B cell (primary cell): ENCODE data around the gene MRPL33. TPM values are rescaled to one million over a fixed set of nuclear protein-coding genes. Genes with fewer than 3 reads are reported as not detected.

ENCODE experiments used
- ATAC-seq: fragments of 200-7000 bp; cut with Tn5 transposase; one replicate; pipeline ENCODE4 v1.10.0; 2021; ENCODE audit warnings: low read depth, mild to moderate bottlenecking, moderate number of reproducible peaks, moderate library complexity
- CTCF ChIA-PET: fragments of 350-600 bp; sonication (Branson Sonifier 250); formaldehyde crosslinking; loops from one replicate; lab custom pipeline; 2021; ENCODE audit warnings: antibody characterized with exemption, inconsistent platforms; lab: Charles Lee
- POLR2A ChIA-PET: fragments of 350-600 bp; sonication (Branson Sonifier 250); formaldehyde crosslinking; loops from one replicate; lab custom pipeline; 2021; ENCODE audit warnings: antibody characterized with exemption; lab: Charles Lee
- DNase-seq: peaks from one replicate; pipeline ENCODE4 v3.0.0; 2013
- H2AFZ ChIP-seq: 2 replicates; pipeline ENCODE4 v1.6.1; 2012; ENCODE audit warnings: mild to moderate bottlenecking, low read depth, low read length; ENCODE audit not compliant: insufficient read depth, poor library complexity, severe bottlenecking
- H3K27ac ChIP-seq, 2 donors: 1 replicate in 1 of 2; 2 replicates in 1 of 2; pipeline ENCODE4 v1.5.1; 2012 to 2013; ENCODE audit warnings: low read length in 2 of 2, mild to moderate bottlenecking in 2 of 2, moderate library complexity in 1 of 2
- H3K27me3 ChIP-seq, 4 experiments: fragments of 200-600 bp in 1 of 4; sonication (generic) in 1 of 4; replicated peaks in 1 of 4; 1 replicate in 2 of 4; 2 replicates in 2 of 4; pipeline versions ENCODE4 v1.6.1 to v1.7.0; 2013 to 2016; ENCODE audit warnings: low read length in 3 of 4, mild to moderate bottlenecking in 2 of 4, mixed read lengths in 1 of 4, moderate library complexity in 1 of 4; ENCODE audit not compliant: insufficient read depth in 4 of 4, control insufficient read depth in 3 of 4; ENCODE audit errors: control extremely low read depth in 1 of 4
- H3K36me3 ChIP-seq, 2 experiments: replicated peaks in 1 of 2; 1 replicate in 1 of 2; 2 replicates in 1 of 2; pipeline versions ENCODE4 v1.6.1 to v1.7.1; 2013; ENCODE audit warnings: low read length in 1 of 2; ENCODE audit not compliant: insufficient read depth in 2 of 2, control insufficient read depth in 1 of 2; ENCODE audit errors: control extremely low read depth in 1 of 2, extremely low read depth in 1 of 2
- H3K4me1 ChIP-seq, 2 donors: fragments of 200-600 bp in 1 of 2; sonication (generic) in 1 of 2; 1 replicate in 1 of 2; 2 replicates in 1 of 2; pipeline versions ENCODE4 v1.5.1 to v1.6.1; 2013 to 2017; ENCODE audit warnings: low read length in 2 of 2; ENCODE audit not compliant: control insufficient read depth in 2 of 2, insufficient read depth in 2 of 2
- H3K4me2 ChIP-seq: replicated peaks from 2 replicates; pipeline ENCODE3; 2012; ENCODE audit warnings: mild to moderate bottlenecking, low read depth, low read length; ENCODE audit not compliant: poor library complexity, severe bottlenecking
- H3K4me3 ChIP-seq, 5 experiments: fragments of 200-600 bp in 1 of 5; sonication (generic) in 1 of 5; 1 replicate in 3 of 5; 2 replicates in 2 of 5; pipeline versions ENCODE4 v1.5.1 to v1.7.0; 2011 to 2016; ENCODE audit warnings: low read length in 4 of 5, mild to moderate bottlenecking in 4 of 5, low read depth in 2 of 5, control low read depth in 1 of 5, moderate library complexity in 1 of 5; ENCODE audit not compliant: insufficient read depth in 1 of 5; ENCODE audit errors: control extremely low read depth in 1 of 5, extremely low read depth in 1 of 5
- H3K79me2 ChIP-seq: fragments of 200-600 bp; sonication (generic); one replicate; pipeline ENCODE4 v1.6.0; 2016; ENCODE audit warnings: low read length; ENCODE audit not compliant: control insufficient read depth, insufficient read depth
- H3K9ac ChIP-seq: fragments of 200-600 bp; sonication (generic); 2 replicates; pipeline ENCODE4 v1.6.1; 2017; ENCODE audit warnings: mild to moderate bottlenecking, low read length, moderate library complexity
- H3K9me3 ChIP-seq, 3 donors: one replicate each; pipeline versions ENCODE4 v1.6.1 to v1.7.1; 2013; ENCODE audit warnings: low read length in 2 of 3; ENCODE audit not compliant: control insufficient read depth in 2 of 3, insufficient read depth in 1 of 3; ENCODE audit errors: control extremely low read depth in 1 of 3
- H4K20me1 ChIP-seq: 2 replicates; pipeline ENCODE4 v1.6.0; 2012; ENCODE audit warnings: mild to moderate bottlenecking, low read length; ENCODE audit not compliant: insufficient read depth, control insufficient read depth, poor library complexity, severe bottlenecking
- H3K27ac Mint-ChIP-seq: one replicate; pipeline ENCODE4 v1.8.0; 2021; ENCODE audit warnings: mixed read lengths
- H3K27me3 Mint-ChIP-seq: one replicate; pipeline ENCODE4 v1.8.0; 2021; ENCODE audit warnings: mixed read lengths
- H3K4me1 Mint-ChIP-seq: one replicate; pipeline ENCODE4 v1.8.0; 2021; ENCODE audit warnings: mixed read lengths
- H3K4me3 Mint-ChIP-seq: one replicate; pipeline ENCODE4 v1.8.0; 2021; ENCODE audit warnings: mixed read lengths
- H3K9me3 Mint-ChIP-seq: one replicate; pipeline ENCODE4 v1.8.0; 2022; ENCODE audit warnings: mixed read lengths; ENCODE audit not compliant: insufficient read depth
- EZH2 ChIP-seq: IDR thresholded peaks from 2 replicates; pipeline ENCODE4 v1.6.1; 2012; ENCODE audit warnings: borderline replicate concordance, low read depth, mild to moderate bottlenecking, moderate library complexity, low read length; ENCODE audit not compliant: insufficient read depth, poor library complexity, severe bottlenecking
- WGBS: methylation state at CpG from one replicate; pipeline ENCODE4 v1.1.5; 2013; ENCODE audit warnings: missing lambda C conversion rate; ENCODE audit not compliant: insufficient coverage; 5-methylcytosine and 5-hydroxymethylcytosine counted together
- intact Hi-C: fragments of 100-400 bp; cut with micrococcal nuclease; formaldehyde crosslinking; loops from one replicate; pipeline ENCODE4 v1.10.0; 2022
- polyA plus RNA-seq: library from polyadenylated mRNA; depleted of rRNA; stranded (reverse); fragments of >200 nt; gene quantifications from 2 replicates; pipeline ENCODE4 v1.2.3, GENCODE V29; 2012
- total RNA-seq, 2 donors: library from RNA; stranded (reverse); fragments of 120-200 nt in 1 of 2; gene quantifications; 1 replicate in 1 of 2; 2 replicates in 1 of 2; pipeline versions ENCODE4 v1.2.3 to v1.2.4, GENCODE V29; 2013 to 2022
- TF ChIP-seq, protein P1 (sequence below): fragments of 200-600 bp; IDR thresholded peaks from one replicate; pipeline ENCODE4 v1.8.0; 2022; ENCODE audit warnings: antibody characterized with exemption, mild to moderate bottlenecking

MRPL33 gene
- total and polyA plus RNA-seq, 2 donors (not counting 1 experiment from before 2014, with no cell fraction given), result 14.4 to 26.5 TPM

- Mint-ChIP-seq H3K27me3 (no peaks in the 10 kb centered on the region), H3K9me3 (no peaks in the 10 kb centered on the region), H3K4me3 (no peak overlapping the region), H3K4me1 (no peaks in the 10 kb centered on the region), H3K27ac (no peak overlapping the region)
- Histone ChIP-seq H3K4me2 (no peak overlapping the region), H3K9me3 (no peaks in the 10 kb centered on the region), H3K79me2 (no peaks in the 10 kb centered on the region), H3K27ac (no peak overlapping the region), H4K20me1 (no peaks in the 10 kb centered on the region), H3K9ac (no peak overlapping the region), H3K27me3 (no peaks in the 10 kb centered on the region), H3K4me3 (no peak overlapping the region), H3K36me3 (no peaks in the 10 kb centered on the region), H2AFZ (no peak overlapping the region), H3K4me1 (no peaks in the 10 kb centered on the region)
- ATAC-seq (no peak), DNase-seq (no peak)
- 93% methylated on average over 4 of the region's 4 CpGs for WGBS
- intact Hi-C loops, result no loop called here
- ChIA-PET CTCF (interaction anchor here (0.5 kb wide), 1 partner anchor 26 kb away, joined by 4 read pairs; no protein-coding TSS in a partner anchor), POLR2A (no interaction called here)
- TF ChIP-seq, protein P1, sequence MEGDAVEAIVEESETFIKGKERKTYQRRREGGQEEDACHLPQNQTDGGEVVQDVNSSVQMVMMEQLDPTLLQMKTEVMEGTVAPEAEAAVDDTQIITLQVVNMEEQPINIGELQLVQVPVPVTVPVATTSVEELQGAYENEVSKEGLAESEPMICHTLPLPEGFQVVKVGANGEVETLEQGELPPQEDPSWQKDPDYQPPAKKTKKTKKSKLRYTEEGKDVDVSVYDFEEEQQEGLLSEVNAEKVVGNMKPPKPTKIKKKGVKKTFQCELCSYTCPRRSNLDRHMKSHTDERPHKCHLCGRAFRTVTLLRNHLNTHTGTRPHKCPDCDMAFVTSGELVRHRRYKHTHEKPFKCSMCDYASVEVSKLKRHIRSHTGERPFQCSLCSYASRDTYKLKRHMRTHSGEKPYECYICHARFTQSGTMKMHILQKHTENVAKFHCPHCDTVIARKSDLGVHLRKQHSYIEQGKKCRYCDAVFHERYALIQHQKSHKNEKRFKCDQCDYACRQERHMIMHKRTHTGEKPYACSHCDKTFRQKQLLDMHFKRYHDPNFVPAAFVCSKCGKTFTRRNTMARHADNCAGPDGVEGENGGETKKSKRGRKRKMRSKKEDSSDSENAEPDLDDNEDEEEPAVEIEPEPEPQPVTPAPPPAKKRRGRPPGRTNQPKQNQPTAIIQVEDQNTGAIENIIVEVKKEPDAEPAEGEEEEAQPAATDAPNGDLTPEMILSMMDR, result no peak
- no peak for TF ChIP-seq EZH2
Observed at GRCh38 chr2:27815860-27816438, 44.4 kb downstream of the MRPL33 start.

DNA sequence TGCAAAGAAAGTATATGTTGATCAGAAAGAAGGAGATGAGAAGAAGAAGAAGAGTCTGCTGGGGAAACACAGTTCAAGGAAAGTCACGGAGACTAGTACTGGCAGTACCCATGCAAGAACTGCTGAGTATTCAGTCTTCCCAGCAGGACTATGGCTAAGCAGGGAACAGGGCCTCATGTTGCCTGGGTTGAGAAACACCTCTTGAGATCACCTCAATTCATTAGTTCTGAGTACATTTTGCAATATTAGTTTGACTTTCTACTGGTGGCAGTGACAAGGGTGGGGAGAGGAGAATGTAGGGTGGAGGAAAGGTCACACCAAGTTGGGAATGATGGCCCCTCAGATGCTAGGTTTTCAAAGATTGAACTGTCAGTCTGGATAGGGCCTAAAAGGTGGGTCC, 50.5 kb downstream of the MRPL33 start:
- H4K20me1 ChIP-seq, result no peaks in the 10 kb centered on the region
- WGBS, result 100% methylated on average over 1 of the region's 1 CpG
- no peak overlapping the region for H3K27ac Mint-ChIP-seq
- H3K27me3 Mint-ChIP-seq, result no peaks in the 10 kb centered on the region
- no peak overlapping the region for H3K27ac ChIP-seq
- no peak for ATAC-seq
- H3K4me1 Mint-ChIP-seq, result no peaks in the 10 kb centered on the region
- H3K4me1 ChIP-seq, result no peaks in the 10 kb centered on the region
- DNase-seq, result no peak
- H3K9me3 ChIP-seq, result peaks cover 0 to 5% (median 4%) of the 10 kb centered on the region in 3 donors
- ChIA-PET POLR2A (no interaction called here), CTCF (no interaction called here)
- H3K4me3 ChIP-seq, result no peak overlapping the region
- H3K4me2 ChIP-seq, result no peak overlapping the region
- H3K79me2 ChIP-seq, result no peaks in the 10 kb centered on the region
- H3K9ac ChIP-seq, result no peak overlapping the region
- no peak overlapping the region for H3K4me3 Mint-ChIP-seq
- intact Hi-C loops, result no loop called here
- H2AFZ ChIP-seq, result no peak overlapping the region
- no peaks in the 10 kb centered on the region for H3K27me3 ChIP-seq
- H3K9me3 Mint-ChIP-seq, result peaks cover 5% of the 10 kb centered on the region
- TF ChIP-seq, protein P1, result no peak
- no peak for TF ChIP-seq EZH2
- no peaks in the 10 kb centered on the region for H3K36me3 ChIP-seq
